ENCODE data around the gene TRMT2A. TPM values are rescaled to one million over a fixed set of nuclear protein-coding genes. Genes with fewer than 3 reads are reported as not detected.
A peak's percentile ranks its signal among the peaks of the same experiment; 100 is the strongest.

The TRMT2A gene
- total RNA-seq, 1 experiment from 2014 or later: 43.4 TPM

- Histone ChIP-seq H3K27me3 (no peaks in the 10 kb centered on the region), H3K9me3 (no peaks in the 10 kb centered on the region), H3K36me3 (peaks cover 5% of the 10 kb centered on the region), H3K4me3 (no peak overlapping the region)
- no peak for DNase-seq
These were observed 22.5 kb upstream of the TRMT2A start for GRCh38 chr22:20139391-20140106.

- Histone ChIP-seq H3K4me3 (no peak overlapping the region), H3K36me3 (peaks cover 5% of the 10 kb centered on the region), H3K9me3 (no peaks in the 10 kb centered on the region), H3K27me3 (no peaks in the 10 kb centered on the region)
- no peak for DNase-seq
These were observed 21.8 kb upstream of the TRMT2A start for GRCh38 chr22:20138868-20139267.

- H3K27me3 ChIP-seq: no peaks in the 10 kb centered on the region
- no peak for DNase-seq
- no peak overlapping the region for H3K4me3 ChIP-seq
- peaks cover 5% of the 10 kb centered on the region for H3K36me3 ChIP-seq
- H3K9me3 ChIP-seq: no peaks in the 10 kb centered on the region
These were observed 21.4 kb upstream of the TRMT2A start for GRCh38 chr22:20138417-20138738.

- DNase-seq: no peak
- H3K4me3 ChIP-seq: no peak overlapping the region
- no peaks in the 10 kb centered on the region for H3K27me3 ChIP-seq
- peaks cover 5% of the 10 kb centered on the region for H3K36me3 ChIP-seq
- H3K9me3 ChIP-seq: no peaks in the 10 kb centered on the region
These were observed 20.8 kb upstream of the TRMT2A start for GRCh38 chr22:20137671-20138416.

- Histone ChIP-seq H3K36me3 (peaks cover 5% of the 10 kb centered on the region), H3K27me3 (no peaks in the 10 kb centered on the region), H3K9me3 (no peaks in the 10 kb centered on the region), H3K4me3 (no peak overlapping the region)
- DNase-seq: no peak
These were observed 20.1 kb upstream of the TRMT2A start for GRCh38 chr22:20137113-20137512.

- Histone ChIP-seq H3K9me3 (no peaks in the 10 kb centered on the region), H3K4me3 (no peak overlapping the region), H3K36me3 (peaks cover 5% of the 10 kb centered on the region), H3K27me3 (no peaks in the 10 kb centered on the region)
- DNase-seq: no peak
These were observed 19.5 kb upstream of the TRMT2A start for GRCh38 chr22:20136603-20136873.

GRCh38 chr22:20135806-20136602 is 19.0 kb upstream of the TRMT2A start:
- no peak for DNase-seq
- Histone ChIP-seq H3K9me3 (no peaks in the 10 kb centered on the region), H3K4me3 (no peak overlapping the region), H3K36me3 (peaks cover 5% of the 10 kb centered on the region), H3K27me3 (no peaks in the 10 kb centered on the region)

- no peak for DNase-seq
- Histone ChIP-seq H3K27me3 (no peaks in the 10 kb centered on the region), H3K9me3 (no peaks in the 10 kb centered on the region), H3K4me3 (no peak overlapping the region), H3K36me3 (peaks cover 2% of the 10 kb centered on the region; the same call in 1 of the 2 replicates)
These were observed 18.2 kb upstream of the TRMT2A start for GRCh38 chr22:20135265-20135664.

- no peak for DNase-seq
- no peaks in the 10 kb centered on the region for H3K36me3 ChIP-seq
These were observed 17.0 kb upstream of the TRMT2A start for GRCh38 chr22:20133930-20134549.

GRCh38 chr22:20132686-20133246 is 15.7 kb upstream of the TRMT2A start:
- no peak for DNase-seq
- Histone ChIP-seq H3K27me3 (no peaks in the 10 kb centered on the region), H3K36me3 (peaks cover 3% of the 10 kb centered on the region), H3K9me3 (no peaks in the 10 kb centered on the region), H3K4me3 (peak overlapping the region; percentile 69)

More at GRCh38 chr22:20133930-20134549, 17.0 kb upstream of the TRMT2A start:
- no peaks in the 10 kb centered on the region for H3K9me3 ChIP-seq
- H3K4me3 ChIP-seq: no peak overlapping the region
- H3K27me3 ChIP-seq: no peaks in the 10 kb centered on the region

- DNase-seq: peak; percentile 66
- peaks cover 9% of the 10 kb centered on the region for H3K36me3 ChIP-seq
- H3K27me3 ChIP-seq: no peaks in the 10 kb centered on the region
- H3K4me3 ChIP-seq: peak overlapping the region; percentile 69
- no peaks in the 10 kb centered on the region for H3K9me3 ChIP-seq
These were observed 15.0 kb upstream of the TRMT2A start for GRCh38 chr22:20131859-20132685.

- Histone ChIP-seq H3K9me3 (no peaks in the 10 kb centered on the region), H3K27me3 (no peaks in the 10 kb centered on the region), H3K4me3 (peak within 1 kb of the TSS; percentile 71), H3K36me3 (peaks cover 13% of the 10 kb centered on the region)
- DNase-seq: no peak
These were observed 14.5 kb upstream of the TRMT2A start, which contains the start of gene ZDHHC8 for GRCh38 chr22:20131597-20131858. Gene ZDHHC8, plus strand, starts transcription at chr22:20131804. Its CDS starts 144 bp downstream, at chr22:20131948.

GRCh38 chr22:20130731-20131596 is 13.9 kb upstream of the TRMT2A start:
- Histone ChIP-seq H3K27me3 (no peaks in the 10 kb centered on the region), H3K4me3 (peak overlapping the region; percentile 71), H3K36me3 (peaks cover 18% of the 10 kb centered on the region), H3K9me3 (no peaks in the 10 kb centered on the region)
- peak; percentile 82 for DNase-seq

- Histone ChIP-seq H3K9me3 (no peaks in the 10 kb centered on the region), H3K4me3 (no peak overlapping the region; the same call in none of the 2 replicates), H3K36me3 (peaks cover 25% of the 10 kb centered on the region), H3K27me3 (no peaks in the 10 kb centered on the region)
- DNase-seq: no peak
These were observed 13.3 kb upstream of the TRMT2A start for GRCh38 chr22:20130319-20130718.

GRCh38 chr22:20129747-20130014 is 12.7 kb upstream of the TRMT2A start:
- no peak for DNase-seq
- peaks cover 31% of the 10 kb centered on the region for H3K36me3 ChIP-seq
- no peaks in the 10 kb centered on the region for H3K27me3 ChIP-seq
- no peak overlapping the region for H3K4me3 ChIP-seq
- H3K9me3 ChIP-seq: no peaks in the 10 kb centered on the region

Measured in MG63 (cell line).